GM21576 (cell line): ENCODE results near the gene FRMPD4.

ENCODE experiments used
- ATAC-seq: cut with Tn5 transposase; IDR thresholded peaks from one replicate; pipeline ENCODE4 v1.9.1; 2021; ENCODE audit warnings: mild to moderate bottlenecking, moderate library complexity; ENCODE audit not compliant: unreplicated experiment

Gene FRMPD4

GRCh38 chrX:12360383-12360782 lies 222.1 kb downstream of the FRMPD4 start:
- no peak for ATAC-seq

- no peak for ATAC-seq
Measured at GRCh38 chrX:12360986-12361598, 222.8 kb downstream of the FRMPD4 start.

DNA sequence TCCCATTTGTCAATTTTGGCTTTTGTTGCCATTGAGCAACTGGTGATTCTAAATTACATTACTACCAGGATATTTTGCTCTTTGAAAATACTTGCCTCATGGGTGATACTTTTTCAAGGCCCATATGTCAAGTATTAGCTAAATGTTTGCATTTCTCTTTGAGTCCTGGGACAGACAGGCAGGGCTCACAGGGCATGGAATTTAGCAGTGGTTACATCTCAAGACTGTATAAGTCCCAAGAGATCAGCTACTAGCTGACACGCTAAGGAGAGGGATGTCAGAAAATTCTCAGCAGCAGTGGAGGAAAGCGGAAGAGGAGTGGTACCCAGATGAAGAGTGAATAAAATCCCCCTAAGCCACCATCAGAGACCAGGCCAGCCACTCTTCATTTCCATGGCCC lies 224.9 kb downstream of the FRMPD4 start:
- no peak for ATAC-seq

- ATAC-seq, result no peak
Measured at GRCh38 chrX:12366440-12366839, 228.2 kb downstream of the FRMPD4 start.

- no peak for ATAC-seq
Measured at GRCh38 chrX:12367254-12367653, 229.0 kb downstream of the FRMPD4 start.

DNA sequence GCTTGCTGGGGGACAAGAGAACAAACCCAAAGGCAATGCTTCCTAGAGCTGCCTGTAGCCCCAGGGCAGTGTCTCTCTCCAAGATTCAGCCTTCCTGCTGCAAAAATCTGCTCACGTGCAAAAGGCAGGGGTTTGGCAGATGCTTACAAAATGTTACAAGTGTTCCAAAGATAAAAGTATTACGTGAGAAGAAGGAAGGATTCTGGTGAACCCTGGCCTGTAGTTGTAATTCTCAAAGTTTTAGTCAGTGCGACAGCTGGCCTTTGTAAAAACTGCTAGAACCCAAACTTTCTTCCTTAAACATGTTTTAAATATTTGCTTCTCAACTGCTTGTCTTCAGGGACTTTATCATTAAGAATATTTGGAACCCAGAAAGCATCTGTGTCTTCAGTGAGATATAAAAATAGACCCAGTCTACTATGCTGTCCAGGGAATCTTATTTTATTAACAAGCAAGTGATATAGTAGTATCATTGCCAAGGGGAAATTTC lies 232.3 kb downstream of the FRMPD4 start:
- ATAC-seq, result no peak

DNA sequence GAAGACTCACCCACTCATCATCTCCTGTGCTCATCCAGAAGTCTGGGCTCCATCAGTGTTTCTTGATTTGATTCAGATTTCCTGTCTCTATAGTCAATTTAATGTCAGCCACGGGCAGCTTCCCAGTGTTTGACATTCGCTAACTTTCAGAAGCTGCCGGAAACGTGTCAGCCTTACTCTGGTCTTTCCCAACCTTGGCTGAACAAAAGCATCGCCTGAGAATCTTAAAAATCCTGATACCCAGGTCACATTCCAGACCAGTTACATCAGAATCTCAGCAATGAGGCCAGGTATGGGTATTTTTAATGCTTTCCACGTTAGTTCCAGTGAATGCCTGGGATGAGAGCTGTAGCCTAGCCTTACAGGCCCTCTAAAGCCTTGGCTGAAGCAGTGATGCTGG lies 233.8 kb downstream of the FRMPD4 start:
- no peak for ATAC-seq

DNA sequence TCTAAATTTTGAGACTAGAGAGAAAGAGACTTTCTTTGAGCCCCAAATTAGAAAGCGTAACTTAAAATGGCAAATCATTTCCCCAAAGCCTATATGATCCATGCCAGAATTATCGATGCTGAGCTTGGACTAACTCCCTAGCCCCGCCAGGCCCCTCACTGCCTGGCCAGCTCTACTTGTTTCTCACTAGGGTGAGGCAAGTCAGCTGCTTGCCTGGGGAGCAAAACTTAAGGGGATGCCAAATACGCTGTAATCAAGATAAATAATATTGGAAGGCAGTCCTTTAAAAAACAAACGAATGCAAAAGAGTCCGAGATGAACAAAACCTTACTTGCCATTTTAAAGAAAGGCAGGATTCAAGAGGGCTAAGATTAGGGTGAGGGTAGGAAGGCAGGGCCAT lies 236.0 kb downstream of the FRMPD4 start:
- no peak for ATAC-seq

DNA sequence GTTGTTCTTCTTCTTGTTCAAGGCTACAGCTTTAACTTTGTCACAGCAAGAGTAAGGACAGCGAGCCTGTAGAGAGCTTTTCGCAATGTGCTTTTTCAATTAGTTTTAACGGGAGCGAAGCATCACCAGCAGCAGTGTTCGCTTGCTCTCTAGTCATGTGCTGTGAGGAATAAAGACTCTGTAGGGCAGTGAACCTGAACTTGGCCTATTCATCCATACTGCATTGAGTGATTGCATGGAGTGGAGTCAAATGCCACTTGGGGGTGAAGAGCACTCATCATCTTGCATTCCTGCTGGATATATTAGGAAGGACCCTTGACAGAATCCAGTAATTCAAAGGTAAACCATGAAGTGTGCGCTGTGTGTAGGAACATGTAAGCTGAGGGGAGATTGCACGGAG lies 240.0 kb downstream of the FRMPD4 start:
- no peak for ATAC-seq

GRCh38 chrX:12378706-12379105 lies 240.4 kb downstream of the FRMPD4 start:
- ATAC-seq, result no peak

DNA sequence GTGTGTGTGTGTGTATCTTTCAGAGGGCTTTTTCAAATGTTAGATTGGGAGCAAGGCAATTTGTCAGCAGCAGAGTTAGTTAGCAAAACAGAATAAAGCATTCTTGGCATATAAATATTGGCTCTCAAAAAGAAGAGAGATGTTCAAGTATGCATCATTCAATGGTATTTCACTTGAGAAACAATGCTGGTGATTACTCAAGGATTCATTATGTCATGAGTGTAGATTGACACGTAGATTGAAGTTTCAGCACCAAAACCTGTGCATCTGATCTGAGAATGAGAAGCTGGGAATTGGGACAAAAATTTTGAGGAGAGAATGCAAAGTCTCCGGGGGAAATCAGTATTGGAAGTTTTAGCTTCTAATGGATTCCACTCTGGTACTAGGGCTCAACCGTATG lies 241.4 kb downstream of the FRMPD4 start:
- no peak for ATAC-seq

DNA sequence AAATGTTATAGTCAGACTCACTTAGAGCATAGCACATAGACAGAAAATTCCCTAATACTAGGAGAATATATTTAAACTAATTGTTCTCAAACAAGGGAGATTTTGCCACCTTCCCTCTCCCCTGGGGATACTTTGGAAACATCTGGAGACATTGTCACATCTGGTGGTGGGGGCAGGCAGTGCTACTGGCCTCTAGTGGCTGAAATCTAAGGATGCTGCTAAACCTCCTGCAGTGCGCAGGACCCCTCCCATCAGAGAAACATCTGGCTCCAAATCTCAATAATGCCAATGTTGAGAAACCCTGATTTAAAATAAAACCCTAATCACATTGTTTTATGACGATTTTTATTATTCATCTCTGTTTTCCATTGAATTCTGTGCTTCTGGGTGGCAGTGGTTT lies 244.9 kb downstream of the FRMPD4 start:
- ATAC-seq, result no peak

- ATAC-seq, result no peak
Measured at GRCh38 chrX:12390301-12390700, 252.0 kb downstream of the FRMPD4 start.

- no peak for ATAC-seq
Measured at GRCh38 chrX:12396584-12396983, 258.3 kb downstream of the FRMPD4 start.

GRCh38 chrX:12400218-12400617 lies 261.9 kb downstream of the FRMPD4 start:
- no peak for ATAC-seq

DNA sequence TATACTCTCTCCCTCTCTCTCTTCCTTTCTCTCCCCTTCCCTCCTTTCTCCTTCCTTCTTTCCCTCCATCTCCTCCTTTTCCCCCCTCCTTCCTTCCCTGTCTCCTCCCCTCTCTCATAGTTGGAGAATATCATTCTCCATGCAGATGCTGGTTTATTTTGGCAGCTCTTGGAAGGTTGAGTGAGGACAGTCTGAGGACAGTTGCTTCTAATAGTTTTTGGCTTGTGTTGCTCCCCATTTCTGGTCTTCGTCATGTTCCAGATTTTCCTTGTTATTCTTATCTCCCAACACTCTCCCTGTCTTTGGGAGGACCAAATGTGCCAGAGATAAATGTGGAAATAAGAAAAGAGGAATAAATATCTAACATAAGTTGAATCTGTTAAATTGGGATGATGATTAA lies 263.0 kb downstream of the FRMPD4 start:
- no peak for ATAC-seq

DNA sequence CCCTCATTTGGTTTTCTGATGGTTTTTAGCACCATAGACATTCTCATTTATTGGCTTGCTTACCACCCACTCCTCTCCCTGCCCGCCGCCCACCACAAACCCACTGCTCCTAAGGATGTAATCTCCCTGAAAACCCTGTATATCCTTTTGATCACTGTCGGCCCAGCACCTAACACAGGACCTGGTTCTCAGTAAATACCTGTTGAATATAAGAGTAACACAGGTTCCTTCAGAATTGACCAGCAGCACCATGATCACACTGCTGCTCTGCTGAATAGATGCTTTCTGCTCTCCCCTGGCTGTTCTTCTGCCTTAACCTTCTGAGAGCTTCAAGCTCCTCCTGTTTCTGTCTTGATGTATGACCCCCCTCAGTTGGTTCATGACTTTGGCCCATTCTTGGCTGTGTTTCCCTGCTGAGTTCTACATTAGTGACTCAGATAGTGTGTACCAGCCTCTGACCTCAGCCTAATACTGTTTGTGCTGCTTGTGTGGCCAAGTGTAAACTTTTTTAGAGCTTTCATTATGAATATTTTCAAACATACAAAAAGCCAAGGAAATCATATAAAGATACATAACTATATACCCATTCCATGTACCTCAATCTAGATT lies 265.3 kb downstream of the FRMPD4 start:
- no peak for ATAC-seq

- ATAC-seq, result no peak
Measured at GRCh38 chrX:12405306-12405705, 267.0 kb downstream of the FRMPD4 start.

GRCh38 chrX:12410523-12410922 lies 272.2 kb downstream of the FRMPD4 start:
- ATAC-seq, result no peak

DNA sequence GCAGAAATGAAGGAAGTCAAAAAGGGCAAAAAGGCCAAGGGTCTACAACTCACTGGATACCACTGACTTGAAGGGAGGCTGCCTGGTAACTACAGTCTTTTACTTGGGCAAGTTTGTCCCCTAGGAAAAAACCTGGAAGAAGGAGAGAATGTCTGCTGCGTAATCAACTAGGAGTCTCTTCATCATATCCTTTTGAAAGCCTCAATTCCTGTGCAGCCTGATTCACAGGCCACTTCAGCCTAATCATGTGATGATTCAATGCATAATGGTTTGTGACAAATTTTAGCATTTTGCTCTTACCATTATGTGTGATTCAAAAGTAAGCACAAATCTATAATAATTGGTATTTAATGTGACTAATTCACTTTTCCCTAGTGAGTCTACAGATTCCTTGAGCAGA lies 273.6 kb downstream of the FRMPD4 start:
- no peak for ATAC-seq

DNA sequence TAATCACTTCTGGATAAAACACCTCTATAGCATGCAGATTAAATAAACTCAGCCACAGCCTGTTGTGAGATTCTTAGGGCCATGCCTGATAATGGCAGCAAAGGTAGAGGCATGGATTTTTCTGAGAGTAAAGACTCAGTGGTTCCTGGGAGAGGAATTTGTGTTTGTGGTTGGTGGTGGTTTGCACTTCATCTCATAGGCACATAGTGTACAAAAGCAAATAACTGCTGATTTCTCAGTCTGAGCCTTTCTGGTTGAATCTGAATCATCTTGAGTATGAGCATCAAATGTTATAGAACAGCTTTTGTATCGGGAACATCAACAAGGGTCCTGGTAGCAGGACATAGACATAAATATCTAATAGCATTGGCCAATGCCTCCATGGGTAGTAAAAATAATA lies 274.3 kb downstream of the FRMPD4 start:
- ATAC-seq, result no peak

DNA sequence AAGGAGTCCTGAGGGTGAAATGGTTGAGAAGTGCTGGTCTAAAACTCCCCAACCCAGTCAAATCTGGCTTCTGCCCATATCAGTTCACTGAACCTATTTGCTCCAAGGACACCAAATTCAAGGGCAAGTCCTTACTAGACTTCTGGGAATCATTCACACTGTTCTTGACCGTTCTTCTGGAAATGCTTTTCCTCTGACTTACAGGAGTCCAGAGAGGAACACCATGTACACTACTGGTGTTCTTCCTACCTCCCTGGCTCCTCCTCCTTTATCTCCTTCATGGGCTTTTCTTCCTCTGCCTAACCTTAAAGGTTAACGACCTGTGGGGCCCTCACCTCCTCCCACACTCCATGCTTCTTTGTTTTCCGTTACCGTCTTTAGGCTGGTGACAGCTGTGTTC lies 281.3 kb downstream of the FRMPD4 start:
- no peak for ATAC-seq

DNA sequence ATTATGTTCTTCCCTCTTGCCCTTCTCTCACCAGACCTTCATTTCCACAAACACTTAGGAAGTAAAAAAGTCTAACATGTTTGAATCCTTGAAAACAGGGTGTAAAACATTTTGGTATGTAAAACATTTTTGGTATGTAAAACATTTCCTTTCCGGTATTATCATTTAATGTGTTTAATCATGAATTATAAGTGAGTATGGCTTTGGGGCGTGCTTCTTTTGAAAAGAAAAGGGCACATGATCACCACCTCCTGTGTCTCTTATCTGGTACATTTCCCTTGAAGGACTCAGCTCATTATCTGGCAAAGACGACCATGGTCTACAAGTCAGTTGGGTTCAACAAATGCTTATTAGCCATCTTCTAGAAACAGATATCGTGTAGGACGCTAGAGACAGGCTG lies 283.6 kb downstream of the FRMPD4 start:
- ATAC-seq, result no peak
